Right atrium auricular region (tissue), 2 donors: Measurements from ENCODE around the gene GPATCH4. TPM values are rescaled to one million over a fixed set of nuclear protein-coding genes. Genes with fewer than 3 reads are reported as not detected.

Source experiments
- DNase-seq: peaks from one replicate; pipeline ENCODE4 v3.0.0-alpha.2; 2019; ENCODE audit warnings: low spot score
- H3K27ac ChIP-seq, 2 donors: fragments of 200-600 bp; sonication (generic); 1 replicate in 1 of 2; 2 replicates in 1 of 2; pipeline ENCODE4 v1.5.1; 2016 to 2019
- H3K27me3 ChIP-seq, 2 donors: fragments of 200-600 bp; sonication (generic); one replicate each; pipeline versions ENCODE4 v1.5.1 to v1.6.0; 2017 to 2019
- H3K36me3 ChIP-seq: fragments of 200-600 bp; sonication (generic); one replicate; pipeline ENCODE4 v1.5.1; 2016
- H3K4me1 ChIP-seq, 2 donors: fragments of 200-600 bp; sonication (generic); one replicate each; pipeline versions ENCODE4 v1.5.1 to v1.6.0; 2017 to 2019
- H3K4me3 ChIP-seq, 2 donors: fragments of 200-600 bp; sonication (generic); 1 replicate in 1 of 2; 2 replicates in 1 of 2; pipeline ENCODE4 v1.5.1; 2017 to 2019; ENCODE audit warnings: mild to moderate bottlenecking in 1 of 2, moderate library complexity in 1 of 2
- H3K9me3 ChIP-seq, 2 donors: fragments of 200-600 bp; sonication (generic); one replicate each; pipeline ENCODE4 v1.5.1; 2019
- total RNA-seq, 2 donors: library from RNA; depleted of rRNA; stranded (reverse); fragments of >200 nt; gene quantifications; one replicate each; pipeline ENCODE4 v1.1.0, GENCODE V29; 2016
- TF ChIP-seq, protein P1 (sequence below), 2 donors: fragments of 200-600 bp; sonication (generic); IDR thresholded peaks; one replicate each; pipeline ENCODE4 v1.5.1; 2019; ENCODE audit warnings: antibody characterized with exemption in 2 of 2

The GPATCH4 gene
- total RNA-seq, 2 donors from 2014 or later = 12.7 to 14.3 TPM

DNA sequence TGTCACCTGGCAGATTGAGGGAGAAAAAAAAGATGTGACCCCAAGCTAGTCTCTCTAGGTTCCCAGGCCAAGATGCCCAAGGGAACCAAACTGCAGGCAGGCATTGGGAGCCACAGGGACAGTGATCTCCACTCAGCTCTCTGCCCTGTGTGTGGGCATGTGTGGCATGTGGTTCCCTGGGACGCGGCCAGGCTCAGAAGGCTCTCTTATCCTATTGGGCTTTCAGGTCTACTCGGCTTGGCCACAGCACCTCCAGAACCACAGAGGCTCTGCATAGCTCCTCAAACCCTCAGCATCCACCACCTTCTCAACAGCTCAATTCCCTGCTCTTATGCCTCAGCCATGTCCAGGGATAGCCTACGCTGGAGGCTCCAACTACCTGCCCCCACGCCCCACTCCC lies 50.9 kb downstream of the GPATCH4 start:
- Histone ChIP-seq H3K4me1 (no peaks in the 10 kb centered on the region), H3K4me3 (no peak overlapping the region), H3K27me3 (no peaks in the 10 kb centered on the region), H3K9me3 (no peaks in the 10 kb centered on the region), H3K36me3 (no peaks in the 10 kb centered on the region), H3K27ac (no peak overlapping the region)
- TF ChIP-seq, protein P1, sequence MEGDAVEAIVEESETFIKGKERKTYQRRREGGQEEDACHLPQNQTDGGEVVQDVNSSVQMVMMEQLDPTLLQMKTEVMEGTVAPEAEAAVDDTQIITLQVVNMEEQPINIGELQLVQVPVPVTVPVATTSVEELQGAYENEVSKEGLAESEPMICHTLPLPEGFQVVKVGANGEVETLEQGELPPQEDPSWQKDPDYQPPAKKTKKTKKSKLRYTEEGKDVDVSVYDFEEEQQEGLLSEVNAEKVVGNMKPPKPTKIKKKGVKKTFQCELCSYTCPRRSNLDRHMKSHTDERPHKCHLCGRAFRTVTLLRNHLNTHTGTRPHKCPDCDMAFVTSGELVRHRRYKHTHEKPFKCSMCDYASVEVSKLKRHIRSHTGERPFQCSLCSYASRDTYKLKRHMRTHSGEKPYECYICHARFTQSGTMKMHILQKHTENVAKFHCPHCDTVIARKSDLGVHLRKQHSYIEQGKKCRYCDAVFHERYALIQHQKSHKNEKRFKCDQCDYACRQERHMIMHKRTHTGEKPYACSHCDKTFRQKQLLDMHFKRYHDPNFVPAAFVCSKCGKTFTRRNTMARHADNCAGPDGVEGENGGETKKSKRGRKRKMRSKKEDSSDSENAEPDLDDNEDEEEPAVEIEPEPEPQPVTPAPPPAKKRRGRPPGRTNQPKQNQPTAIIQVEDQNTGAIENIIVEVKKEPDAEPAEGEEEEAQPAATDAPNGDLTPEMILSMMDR (IDR thresholded peaks at IDR 0.05) = no peak
- DNase-seq = no peak

DNA sequence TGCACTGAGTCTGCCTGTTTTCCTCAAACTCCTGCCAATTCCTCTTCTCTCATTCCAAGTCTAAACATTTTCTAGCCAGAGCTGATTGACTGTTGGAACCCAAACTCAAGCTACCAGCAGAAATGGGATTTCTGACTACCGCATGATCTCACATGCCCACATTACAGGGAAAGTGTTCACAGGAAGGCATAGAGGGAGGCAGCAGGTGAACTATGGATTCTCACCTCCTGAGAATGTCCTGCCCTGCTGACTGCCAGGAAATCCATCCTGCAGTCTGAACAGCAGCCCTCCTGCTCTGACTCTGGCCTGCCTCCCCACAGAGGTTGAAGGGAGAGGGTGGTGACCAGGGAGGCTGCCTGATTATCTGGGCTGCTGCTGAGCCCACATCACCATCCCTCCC lies 51.4 kb downstream of the GPATCH4 start:
- Histone ChIP-seq H3K27ac (no peak overlapping the region), H3K4me3 (no peak overlapping the region), H3K4me1 (no peaks in the 10 kb centered on the region), H3K36me3 (no peaks in the 10 kb centered on the region), H3K9me3 (no peaks in the 10 kb centered on the region), H3K27me3 (no peaks in the 10 kb centered on the region)
- DNase-seq = no peak
- TF ChIP-seq, protein P1 (IDR thresholded peaks at IDR 0.05) = no peak

DNA sequence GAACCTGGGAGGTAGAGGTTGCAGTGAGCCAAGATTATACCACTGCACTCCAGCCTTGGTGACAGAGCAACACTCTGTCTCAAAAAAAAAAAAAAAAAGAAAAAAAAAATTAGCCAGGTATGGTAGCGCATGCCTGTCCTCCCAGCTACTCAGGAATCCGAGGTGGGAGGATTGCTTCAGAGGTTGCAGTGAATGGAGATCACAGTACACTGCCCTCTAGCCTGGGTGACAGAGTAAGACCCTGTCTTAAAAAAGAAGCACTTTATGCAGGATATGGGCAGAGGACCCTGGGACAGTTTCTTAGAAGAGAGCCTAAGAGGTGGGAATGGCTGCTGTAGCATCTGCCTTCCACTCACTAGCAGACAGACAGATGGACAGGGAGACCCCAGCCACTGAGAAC lies 51.9 kb downstream of the GPATCH4 start:
- Histone ChIP-seq H3K27ac (no peak overlapping the region), H3K36me3 (no peaks in the 10 kb centered on the region), H3K9me3 (no peaks in the 10 kb centered on the region), H3K4me3 (no peak overlapping the region), H3K27me3 (no peaks in the 10 kb centered on the region), H3K4me1 (no peaks in the 10 kb centered on the region)
- no peak for DNase-seq
- TF ChIP-seq, protein P1 (IDR thresholded peaks at IDR 0.05) = no peak

DNA sequence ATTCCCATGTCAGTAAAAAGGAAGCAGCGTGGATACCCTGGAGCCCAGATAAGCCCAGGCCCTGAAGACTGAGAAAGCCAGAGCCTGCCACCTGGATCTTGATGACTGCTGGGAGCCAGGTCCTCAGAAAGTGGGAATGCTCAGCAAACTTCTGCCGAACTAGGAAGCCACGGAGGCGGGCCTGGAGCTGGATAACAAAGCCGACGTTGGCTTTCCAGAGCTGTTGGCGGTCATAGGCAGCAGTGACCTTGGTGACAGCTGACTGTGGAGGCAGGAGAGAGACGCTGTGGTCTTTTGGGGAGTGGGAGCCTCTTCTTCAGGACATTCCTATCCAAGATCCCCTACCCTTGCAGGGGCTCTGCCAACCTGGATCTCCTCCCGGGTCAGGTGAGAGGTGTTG lies 53.3 kb downstream of the GPATCH4 start:
- peaks cover 0 to 6% of the 10 kb centered on the region in 2 donors for H3K4me1 ChIP-seq

DNA sequence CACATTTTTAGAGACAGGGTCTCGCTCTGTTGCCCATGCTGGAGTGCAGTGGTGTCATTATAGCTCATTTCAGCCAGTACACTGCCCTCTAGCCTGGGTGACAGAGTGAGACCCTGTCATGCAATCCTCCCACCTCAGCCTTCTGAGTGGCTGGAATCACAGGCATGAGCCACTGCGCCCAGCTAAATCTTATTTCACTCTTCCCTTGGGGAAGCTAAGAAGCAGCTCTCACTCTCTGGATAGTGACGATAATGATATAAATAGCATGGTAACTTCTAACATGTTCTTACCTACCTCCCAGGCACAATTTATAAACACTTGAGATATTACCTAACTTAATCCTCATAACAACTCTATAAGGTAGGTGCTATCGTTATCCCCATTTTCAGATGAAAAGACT lies 53.8 kb downstream of the GPATCH4 start:
- Histone ChIP-seq H3K4me1 (peaks cover 0 to 7% of the 10 kb centered on the region in 2 donors), H3K36me3 (no peaks in the 10 kb centered on the region), H3K27ac (no peak overlapping the region), H3K27me3 (no peaks in the 10 kb centered on the region), H3K4me3 (no peak overlapping the region), H3K9me3 (no peaks in the 10 kb centered on the region)
- TF ChIP-seq, protein P1 (IDR thresholded peaks at IDR 0.05) = no peak
- DNase-seq = no peak

More for the DNA sequence above, 53.3 kb downstream of the GPATCH4 start:
- H3K9me3 ChIP-seq = no peaks in the 10 kb centered on the region
- TF ChIP-seq, protein P1 (IDR thresholded peaks at IDR 0.05) = no peak
- DNase-seq = no peak
- H3K4me3 ChIP-seq = no peak overlapping the region
- no peak overlapping the region for H3K27ac ChIP-seq
- no peaks in the 10 kb centered on the region for H3K27me3 ChIP-seq
- no peaks in the 10 kb centered on the region for H3K36me3 ChIP-seq

DNA sequence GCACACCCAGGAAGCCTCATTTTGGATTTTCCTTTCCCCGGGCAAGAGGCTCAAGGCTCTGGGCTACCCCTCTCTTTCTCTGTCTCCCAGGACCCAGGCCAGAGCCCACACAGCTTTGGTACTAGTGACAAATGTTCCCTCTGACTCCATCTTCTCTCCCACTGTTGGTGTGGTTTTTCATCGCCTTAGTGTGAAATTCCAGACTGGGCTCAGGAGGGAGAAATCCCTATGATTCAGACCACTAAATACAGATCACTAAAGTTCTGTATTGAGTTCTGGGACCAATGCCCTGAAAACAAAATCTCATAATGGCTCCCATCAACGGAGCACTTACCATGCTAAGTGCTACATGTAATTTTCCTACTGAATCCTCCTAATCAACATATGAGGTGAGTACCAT lies 55.0 kb downstream of the GPATCH4 start:
- no peaks in the 10 kb centered on the region for H3K36me3 ChIP-seq
- TF ChIP-seq, protein P1 (IDR thresholded peaks at IDR 0.05) = no peak
- no peak for DNase-seq
- peaks cover 0 to 7% of the 10 kb centered on the region in 2 donors for H3K4me1 ChIP-seq
- H3K9me3 ChIP-seq = no peaks in the 10 kb centered on the region
- no peak overlapping the region for H3K27ac ChIP-seq
- H3K27me3 ChIP-seq = no peaks in the 10 kb centered on the region
- H3K4me3 ChIP-seq = no peak overlapping the region
